PC-3 (cell line): ENCODE results near the gene HYDIN. TPM values are rescaled to one million over a fixed set of nuclear protein-coding genes. Genes with fewer than 3 reads are reported as not detected.

Source experiments
- ATAC-seq: fragments of 200-7000 bp; cut with Tn5 transposase; 2 replicates; pipeline ENCODE4 v1.9.1; 2020; ENCODE audit warnings: mild to moderate bottlenecking, moderate library complexity
- BruUV-seq: library from RNA; stranded (reverse); fragments of 400-500 nt; replicated peaks from 2 replicates; lab custom pipeline; 2021; lab: Mats Ljungman, UMichigan
- CTCF ChIA-PET: fragments of 300-600 bp; sonication (Branson Sonifier 250); formaldehyde crosslinking; loops from one replicate; lab custom pipeline; 2022; ENCODE audit warnings: antibody characterized with exemption; lab: Charles Lee
- POLR2A ChIA-PET: fragments of 300-600 bp; sonication (Branson Sonifier 250); formaldehyde crosslinking; loops from one replicate; lab custom pipeline; 2022; ENCODE audit warnings: antibody characterized with exemption; ENCODE audit not compliant: unreplicated experiment; lab: Charles Lee
- DNase-seq: peaks from one replicate; pipeline ENCODE4 v3.0.0-alpha.2; 2015
- H2AFZ ChIP-seq: fragments of 300-600 bp; sonication (generic); 2 replicates; pipeline ENCODE4 v1.6.0; 2016; ENCODE audit warnings: antibody characterized with exemption, low read length
- H3F3A ChIP-seq: fragments of 300-600 bp; sonication (generic); one replicate; pipeline ENCODE4 v1.6.0; 2017; ENCODE audit warnings: antibody characterized with exemption, low read length, control low read depth, mild to moderate bottlenecking; ENCODE audit not compliant: unreplicated experiment
- H3K27ac ChIP-seq: fragments of 300-600 bp; sonication (generic); 2 replicates; pipeline ENCODE4 v1.5.1; 2016; ENCODE audit warnings: mild to moderate bottlenecking, low read length
- H3K27me3 ChIP-seq: fragments of 300-600 bp; sonication (generic); 2 replicates; pipeline ENCODE4 v1.6.1; 2016; ENCODE audit warnings: low read length, mixed read lengths
- H3K36me3 ChIP-seq: fragments of 300-600 bp; sonication (generic); 2 replicates; pipeline ENCODE4 v1.6.1; 2016; ENCODE audit warnings: low read depth, mixed run types, low read length, mixed read lengths
- H3K4me1 ChIP-seq: fragments of 300-600 bp; sonication (generic); 2 replicates; pipeline ENCODE4 v1.5.1; 2016; ENCODE audit warnings: low read length; ENCODE audit not compliant: insufficient read depth
- H3K4me2 ChIP-seq: fragments of 300-600 bp; sonication (generic); 2 replicates; pipeline ENCODE4 v1.6.0; 2016; ENCODE audit warnings: low read length
- H3K4me3 ChIP-seq: fragments of 300-600 bp; sonication (generic); 2 replicates; pipeline ENCODE4 v1.5.1; 2016; ENCODE audit warnings: mild to moderate bottlenecking, low read length, mixed read lengths
- H3K79me2 ChIP-seq: fragments of 300-600 bp; sonication (generic); 2 replicates; pipeline ENCODE4 v1.6.1; 2017; ENCODE audit warnings: low read length, mixed read lengths
- H3K9ac ChIP-seq: fragments of 300-600 bp; sonication (generic); 2 replicates; pipeline ENCODE4 v1.6.0; 2016; ENCODE audit warnings: mild to moderate bottlenecking, low read length
- H3K9me2 ChIP-seq: fragments of 300-600 bp; sonication (generic); replicated peaks from 2 replicates; pipeline ENCODE4 v1.6.1; 2016; ENCODE audit warnings: mixed run types, low read length, mixed read lengths
- H3K9me3 ChIP-seq: fragments of 300-600 bp; sonication (generic); 2 replicates; pipeline ENCODE4 v1.6.1; 2016; ENCODE audit warnings: low read length, mixed read lengths
- H4K20me1 ChIP-seq: fragments of 300-600 bp; sonication (generic); 2 replicates; pipeline ENCODE4 v1.6.1; 2016; ENCODE audit warnings: low read length, mixed read lengths
- CTCF ChIP-seq: fragments of 300-600 bp; sonication (generic); conservative IDR thresholded peaks from 2 replicates; pipeline ENCODE4 v1.5.1; 2017; ENCODE audit warnings: antibody characterized with exemption, low read depth, mild to moderate bottlenecking, low read length
- EZH2 ChIP-seq: fragments of 300-600 bp; sonication (generic); IDR thresholded peaks from one replicate; pipeline ENCODE4 v1.6.1; 2017; ENCODE audit warnings: antibody characterized with exemption, mild to moderate bottlenecking, low read length; ENCODE audit not compliant: unreplicated experiment
- EZH2phosphoT487 ChIP-seq: fragments of 300-600 bp; sonication (generic); IDR thresholded peaks from 2 replicates; pipeline ENCODE4 v1.6.1; 2018; ENCODE audit warnings: mild to moderate bottlenecking, antibody characterized with exemption, low read length, borderline replicate concordance
- intact Hi-C: fragments of 100-400 bp; cut with micrococcal nuclease; formaldehyde crosslinking; loops from 2 replicates; pipeline ENCODE4 v1.9.0; 2023
- total RNA-seq: library from RNA; depleted of rRNA; stranded (reverse); fragments of >200 nt; gene quantifications from 2 replicates; pipeline ENCODE4 v1.2.3, GENCODE V29; 2014

HYDIN gene
- total RNA-seq, 1 experiment from 2014 or later, result 0.69 TPM

- no peaks in the 10 kb centered on the region for H3K9me2 ChIP-seq
- H2AFZ ChIP-seq, result no peak overlapping the region
- TF ChIP-seq CTCF (no peak), EZH2 (no peak), EZH2phosphoT487 (no peak)
- H3F3A ChIP-seq, result no peaks in the 10 kb centered on the region
- no peaks in the 10 kb centered on the region for H3K4me1 ChIP-seq
- peaks cover 46% of the 10 kb centered on the region for H3K27me3 ChIP-seq
- no TSS peak for BruUV-seq
- H4K20me1 ChIP-seq, result no peaks in the 10 kb centered on the region
- H3K4me3 ChIP-seq, result no peak overlapping the region
- ATAC-seq (no peak), DNase-seq (no peak)
- no peak overlapping the region for H3K9ac ChIP-seq
- H3K36me3 ChIP-seq, result no peaks in the 10 kb centered on the region
- H3K4me2 ChIP-seq, result no peak overlapping the region
- H3K9me3 ChIP-seq, result no peaks in the 10 kb centered on the region
- H3K27ac ChIP-seq, result no peak overlapping the region
- intact Hi-C loops, result no loop called here
- CTCF ChIA-PET, result no interaction called here
- H3K79me2 ChIP-seq, result no peaks in the 10 kb centered on the region
- POLR2A ChIA-PET, result no interaction called here
These were observed 31.9 kb upstream of the HYDIN start for GRCh38 chr16:71262391-71262790.

- no peak overlapping the region for H3K9ac ChIP-seq
- CTCF ChIA-PET, result no interaction called here
- peaks cover 55% of the 10 kb centered on the region for H3K27me3 ChIP-seq
- no peaks in the 10 kb centered on the region for H3F3A ChIP-seq
- POLR2A ChIA-PET, result no interaction called here
- H3K79me2 ChIP-seq, result no peaks in the 10 kb centered on the region
- H3K4me2 ChIP-seq, result no peak overlapping the region
- no TSS peak for BruUV-seq
- no peak for DNase-seq
- intact Hi-C loops, result no loop called here
- H3K36me3 ChIP-seq, result no peaks in the 10 kb centered on the region
- H4K20me1 ChIP-seq, result no peaks in the 10 kb centered on the region
- H3K4me3 ChIP-seq, result no peak overlapping the region
- H3K4me1 ChIP-seq, result no peaks in the 10 kb centered on the region
- H3K9me3 ChIP-seq, result no peaks in the 10 kb centered on the region
- TF ChIP-seq CTCF (no peak), EZH2phosphoT487 (no peak), EZH2 (no peak)
- H2AFZ ChIP-seq, result no peak overlapping the region
- no peak overlapping the region for H3K27ac ChIP-seq
- no peaks in the 10 kb centered on the region for H3K9me2 ChIP-seq
- no peak for ATAC-seq
These were observed 30.5 kb upstream of the HYDIN start for GRCh38 chr16:71260995-71261394.

- H3K9me3 ChIP-seq, result no peaks in the 10 kb centered on the region
- no peak overlapping the region for H3K4me3 ChIP-seq
- ChIA-PET CTCF (no interaction called here), POLR2A (no interaction called here)
- no peak for DNase-seq
- peaks cover 59% of the 10 kb centered on the region for H3K27me3 ChIP-seq
- no peaks in the 10 kb centered on the region for H3K4me1 ChIP-seq
- H3F3A ChIP-seq, result no peaks in the 10 kb centered on the region
- no peak overlapping the region for H3K4me2 ChIP-seq
- intact Hi-C loops, result no loop called here
- no peaks in the 10 kb centered on the region for H3K79me2 ChIP-seq
- no peak overlapping the region for H3K27ac ChIP-seq
- H2AFZ ChIP-seq, result no peak overlapping the region
- no peaks in the 10 kb centered on the region for H3K9me2 ChIP-seq
- TF ChIP-seq CTCF (no peak), EZH2phosphoT487 (no peak), EZH2 (no peak)
- no TSS peak for BruUV-seq
- no peak overlapping the region for H3K9ac ChIP-seq
- no peaks in the 10 kb centered on the region for H4K20me1 ChIP-seq
- no peaks in the 10 kb centered on the region for H3K36me3 ChIP-seq
- no peak for ATAC-seq
These were observed 28.6 kb upstream of the HYDIN start for GRCh38 chr16:71259086-71259485.
